Activated naive CD4-positive, alpha-beta T cell treated with anti-CD3 and anti-CD28 coated beads, Interleukin-2, amount 50 U/mL, for 24 hours (primary cell): ENCODE data around the gene SH3RF3.

Experiments used
- H3K27ac Mint-ChIP-seq: one replicate; pipeline ENCODE4 v1.8.0; 2021; ENCODE audit warnings: mild to moderate bottlenecking, mixed read lengths
- H3K27me3 Mint-ChIP-seq: one replicate; pipeline ENCODE4 v1.8.0; 2021; ENCODE audit warnings: mixed read lengths
- H3K36me3 Mint-ChIP-seq: one replicate; pipeline ENCODE4 v1.8.0; 2021; ENCODE audit warnings: mixed read lengths
- H3K4me1 Mint-ChIP-seq: one replicate; pipeline ENCODE4 v1.8.0; 2021; ENCODE audit warnings: mixed read lengths
- H3K4me3 Mint-ChIP-seq: one replicate; pipeline ENCODE4 v1.8.0; 2021; ENCODE audit warnings: mild to moderate bottlenecking, mixed read lengths
- H3K9me3 Mint-ChIP-seq: one replicate; pipeline ENCODE4 v1.8.0; 2021; ENCODE audit warnings: mixed read lengths

Gene SH3RF3

DNA sequence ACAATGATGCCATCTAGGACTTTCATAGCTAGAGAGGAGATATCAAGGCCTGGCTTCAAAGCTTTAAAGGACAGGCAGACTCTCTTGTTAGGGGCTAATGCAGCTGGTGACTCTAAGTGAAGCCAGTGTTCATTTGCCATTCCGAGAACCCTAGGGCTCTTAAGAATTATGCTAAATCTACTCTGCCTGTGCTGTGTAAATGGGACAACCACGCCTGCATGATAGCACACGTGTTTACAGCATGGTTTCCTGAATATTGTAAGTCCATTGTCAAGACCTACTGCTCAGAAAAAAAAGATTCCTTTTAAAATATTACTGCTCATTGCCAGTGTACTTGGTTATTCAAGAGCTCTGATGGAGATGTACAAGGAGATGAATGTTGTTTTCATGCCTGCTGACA is 296.4 kb downstream of the SH3RF3 start:
- Mint-ChIP-seq H3K27ac (no peak overlapping the region), H3K27me3 (no peaks in the 10 kb centered on the region), H3K4me1 (no peaks in the 10 kb centered on the region), H3K4me3 (no peak overlapping the region), H3K9me3 (no peaks in the 10 kb centered on the region), H3K36me3 (no peaks in the 10 kb centered on the region)

DNA sequence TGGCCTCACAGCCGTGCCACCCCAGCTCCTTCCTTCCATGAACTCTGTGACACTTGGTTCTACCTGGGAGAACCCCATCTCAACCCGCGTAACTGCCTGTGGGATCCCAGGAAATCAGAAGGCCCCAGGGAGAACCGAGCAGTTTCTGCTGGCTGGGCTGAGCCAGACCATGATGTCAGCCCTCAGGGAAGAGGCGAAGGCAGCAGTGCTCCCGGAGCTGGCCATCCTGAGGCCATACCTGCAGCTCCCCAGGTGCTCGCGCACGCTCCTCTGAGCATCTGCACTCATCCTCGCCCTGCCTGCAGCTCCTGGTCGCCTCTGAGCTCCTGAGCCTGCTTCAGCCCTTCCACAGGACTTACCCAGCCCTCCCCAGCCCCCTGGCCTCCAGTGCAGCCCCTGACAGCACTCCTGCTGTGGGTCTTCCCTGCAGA is 298.7 kb downstream of the SH3RF3 start:
- H3K4me3 Mint-ChIP-seq: no peak overlapping the region
- no peaks in the 10 kb centered on the region for H3K36me3 Mint-ChIP-seq
- H3K27ac Mint-ChIP-seq: no peak overlapping the region
- no peaks in the 10 kb centered on the region for H3K9me3 Mint-ChIP-seq
- no peaks in the 10 kb centered on the region for H3K27me3 Mint-ChIP-seq
- H3K4me1 Mint-ChIP-seq: no peaks in the 10 kb centered on the region

DNA sequence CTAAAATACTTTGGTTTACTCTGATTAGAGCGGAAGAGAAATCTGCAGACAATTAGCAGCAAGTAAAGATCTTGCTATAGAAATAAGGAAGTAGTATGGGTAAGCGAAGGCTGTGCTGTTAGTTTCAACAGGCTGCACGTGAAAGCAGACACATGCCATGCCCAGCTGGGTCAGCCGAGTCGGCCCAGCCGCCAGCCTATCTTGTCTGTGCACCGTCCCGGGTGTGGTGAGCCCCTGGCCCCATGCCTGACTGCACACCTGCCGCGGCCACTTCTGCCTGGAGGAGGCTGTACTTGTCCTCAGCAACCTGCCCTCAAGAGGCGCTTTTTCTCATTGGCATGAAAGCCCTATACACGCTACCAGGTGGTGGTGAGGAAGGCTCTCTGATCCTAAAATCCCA is 299.3 kb downstream of the SH3RF3 start:
- Mint-ChIP-seq H3K9me3 (no peaks in the 10 kb centered on the region), H3K36me3 (no peaks in the 10 kb centered on the region), H3K4me1 (no peaks in the 10 kb centered on the region), H3K27me3 (no peaks in the 10 kb centered on the region), H3K4me3 (no peak overlapping the region), H3K27ac (no peak overlapping the region)

DNA sequence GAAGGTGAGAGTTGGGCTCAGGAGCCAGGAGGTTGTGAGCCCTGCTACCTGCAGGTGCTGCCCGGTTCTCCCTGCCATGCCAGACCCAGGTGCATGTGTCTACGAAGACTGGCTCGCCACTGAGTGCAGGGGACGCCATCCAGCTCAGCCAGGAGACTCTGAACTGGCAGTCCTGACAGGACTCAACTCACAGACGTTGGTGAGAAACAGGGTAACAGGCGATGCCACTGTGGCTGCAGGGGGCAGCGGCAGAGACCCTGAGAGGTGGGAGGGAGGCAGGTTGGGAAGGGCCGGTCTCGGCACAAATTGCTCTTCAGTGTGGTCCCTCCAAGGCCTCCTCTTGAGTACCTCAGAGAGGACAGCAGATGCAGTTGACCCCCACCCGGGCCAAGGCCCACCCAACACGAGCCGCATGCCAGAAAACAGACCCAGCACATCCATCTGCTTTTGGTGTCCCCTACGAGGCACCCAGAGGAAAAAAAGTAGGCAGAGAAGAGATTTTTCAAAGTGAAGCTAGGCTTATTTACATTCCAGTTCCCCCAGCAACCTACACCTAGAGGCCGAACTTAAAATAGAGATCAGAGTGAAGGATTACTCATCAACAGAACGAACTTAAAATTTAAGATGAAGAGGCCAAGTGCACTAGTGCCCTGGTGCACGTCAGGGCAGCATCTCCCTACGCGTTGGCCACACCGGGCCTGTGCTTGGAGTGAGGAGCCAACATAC is 300.0 kb downstream of the SH3RF3 start:
- Mint-ChIP-seq H3K27ac (no peak overlapping the region), H3K27me3 (no peaks in the 10 kb centered on the region), H3K4me3 (no peak overlapping the region), H3K4me1 (no peaks in the 10 kb centered on the region), H3K36me3 (no peaks in the 10 kb centered on the region), H3K9me3 (no peaks in the 10 kb centered on the region)

DNA sequence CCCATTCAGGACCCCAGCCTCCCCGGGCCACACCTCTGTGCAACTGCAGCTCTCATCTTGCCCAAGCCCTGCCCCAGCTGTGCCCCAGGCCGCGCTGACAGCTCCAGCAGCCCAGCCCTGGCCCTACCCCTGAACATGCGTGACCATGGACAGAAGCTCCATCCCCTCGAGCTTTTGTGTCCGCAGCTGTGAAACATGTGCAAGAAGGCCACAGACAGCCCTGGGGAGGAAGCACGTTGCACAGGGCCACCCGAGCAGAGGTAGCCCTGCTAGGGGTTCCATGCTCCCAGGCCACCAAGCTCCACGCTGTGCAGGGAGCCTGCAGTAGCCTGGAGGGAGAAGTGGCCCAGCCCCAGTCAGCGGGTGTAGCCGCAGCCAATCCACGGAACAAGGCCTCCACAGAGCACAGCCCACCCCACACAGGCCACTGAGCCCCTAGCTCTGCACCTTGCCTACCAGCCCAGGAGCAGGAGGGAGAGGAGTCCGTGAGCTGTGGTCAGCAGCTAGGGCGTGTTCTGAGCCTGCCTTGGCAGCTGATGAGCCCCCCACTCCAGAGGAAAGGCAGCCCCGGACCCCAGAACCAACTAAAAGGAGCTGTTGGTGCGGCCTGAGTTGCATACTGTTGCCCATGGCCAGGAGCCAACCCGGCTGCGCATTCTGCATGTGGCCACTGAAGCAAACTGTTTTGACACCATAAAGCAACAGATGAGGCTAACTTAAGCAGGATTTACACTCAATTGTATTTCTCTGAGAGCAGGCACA is 300.7 kb downstream of the SH3RF3 start:
- peaks cover 1% of the 10 kb centered on the region for H3K36me3 Mint-ChIP-seq
- H3K4me3 Mint-ChIP-seq: no peak overlapping the region
- H3K27ac Mint-ChIP-seq: no peak overlapping the region
- H3K9me3 Mint-ChIP-seq: no peaks in the 10 kb centered on the region
- H3K27me3 Mint-ChIP-seq: no peaks in the 10 kb centered on the region
- no peaks in the 10 kb centered on the region for H3K4me1 Mint-ChIP-seq

DNA sequence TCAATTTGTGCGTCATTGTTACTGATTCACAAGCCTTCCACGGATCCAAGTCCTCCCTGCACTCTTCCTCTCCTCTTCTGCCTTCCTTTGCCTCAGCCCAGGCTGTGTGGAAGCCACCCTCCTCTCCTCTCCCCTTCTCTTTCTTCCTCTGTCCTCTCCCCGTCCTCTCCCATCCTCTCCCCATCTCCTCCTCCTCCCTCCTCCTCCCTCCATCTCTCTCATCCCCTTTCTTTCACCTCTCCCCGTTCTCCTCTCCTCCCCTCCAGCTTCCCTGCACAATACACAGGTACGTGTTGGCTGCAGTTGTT is 301.3 kb downstream of the SH3RF3 start:
- Mint-ChIP-seq H3K9me3 (no peaks in the 10 kb centered on the region), H3K4me1 (no peaks in the 10 kb centered on the region), H3K36me3 (peaks cover 1% of the 10 kb centered on the region), H3K27ac (no peak overlapping the region), H3K4me3 (no peak overlapping the region), H3K27me3 (no peaks in the 10 kb centered on the region)

DNA sequence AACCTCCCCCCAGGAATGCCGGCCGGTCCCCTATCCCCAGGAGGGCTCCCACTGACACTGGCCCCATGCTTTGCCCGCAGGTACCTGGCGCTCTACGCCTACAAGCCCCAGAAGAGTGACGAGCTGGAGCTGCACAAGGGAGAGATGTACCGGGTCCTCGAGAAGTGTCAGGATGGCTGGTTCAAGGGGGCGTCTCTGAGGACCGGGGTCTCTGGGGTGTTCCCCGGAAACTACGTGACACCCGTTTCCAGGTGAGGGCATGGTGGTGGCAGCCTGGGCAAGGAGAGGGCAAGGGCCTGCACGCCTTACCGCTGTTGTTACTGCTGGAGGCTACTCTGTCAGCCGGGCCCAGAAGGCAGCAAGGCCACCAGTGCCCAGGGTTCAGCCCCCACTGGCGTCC is 303.4 kb downstream of the SH3RF3 start:
- no peak overlapping the region for H3K27ac Mint-ChIP-seq
- peaks cover 1% of the 10 kb centered on the region for H3K36me3 Mint-ChIP-seq
- H3K4me3 Mint-ChIP-seq: no peak overlapping the region
- H3K4me1 Mint-ChIP-seq: no peaks in the 10 kb centered on the region
- H3K27me3 Mint-ChIP-seq: no peaks in the 10 kb centered on the region
- no peaks in the 10 kb centered on the region for H3K9me3 Mint-ChIP-seq

DNA sequence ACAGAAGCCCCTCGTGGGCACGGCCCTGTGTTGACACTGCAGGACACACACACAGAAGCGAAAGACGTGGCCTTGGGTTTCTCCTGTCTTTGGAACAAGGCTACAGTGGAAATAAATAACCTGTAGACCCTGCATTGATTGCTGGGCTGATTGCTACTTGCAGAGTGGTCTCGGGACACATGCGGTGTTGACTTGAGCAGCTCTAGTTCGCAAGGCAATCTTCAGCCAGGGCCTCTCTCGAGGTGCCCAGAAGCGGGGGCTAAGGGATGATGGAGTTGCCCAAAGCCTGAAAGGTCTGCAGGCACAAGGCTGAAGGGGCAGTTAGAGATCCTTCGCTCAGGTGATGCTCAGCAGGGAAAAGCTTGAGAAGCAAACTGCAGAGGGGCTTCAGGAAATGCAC is 304.5 kb downstream of the SH3RF3 start:
- Mint-ChIP-seq H3K36me3 (peaks cover 6% of the 10 kb centered on the region), H3K4me1 (no peaks in the 10 kb centered on the region), H3K27me3 (no peaks in the 10 kb centered on the region), H3K27ac (no peak overlapping the region), H3K4me3 (no peak overlapping the region), H3K9me3 (no peaks in the 10 kb centered on the region)

DNA sequence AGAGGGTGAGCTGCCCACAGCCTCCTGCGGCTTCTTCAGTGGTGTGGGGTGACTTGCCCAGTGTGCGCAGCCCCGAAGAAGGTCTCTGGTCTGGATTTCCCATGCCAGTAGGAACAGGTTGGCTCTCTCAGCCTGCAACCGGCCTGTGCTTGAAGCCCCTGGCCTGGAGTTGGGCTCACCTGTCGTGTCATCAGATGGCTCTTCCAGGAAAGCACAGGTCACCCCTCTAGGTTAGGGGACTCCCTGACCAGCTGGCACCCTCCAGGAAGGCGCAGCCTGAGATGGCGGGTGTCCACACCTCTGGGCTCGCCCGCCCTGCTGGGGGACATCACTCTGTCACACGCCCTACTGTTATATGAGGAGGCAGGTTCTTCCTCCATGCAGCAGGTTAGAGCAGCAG is 304.9 kb downstream of the SH3RF3 start:
- Mint-ChIP-seq H3K27ac (no peak overlapping the region), H3K4me3 (no peak overlapping the region), H3K36me3 (peaks cover 6% of the 10 kb centered on the region), H3K4me1 (no peaks in the 10 kb centered on the region), H3K9me3 (no peaks in the 10 kb centered on the region), H3K27me3 (no peaks in the 10 kb centered on the region)

DNA sequence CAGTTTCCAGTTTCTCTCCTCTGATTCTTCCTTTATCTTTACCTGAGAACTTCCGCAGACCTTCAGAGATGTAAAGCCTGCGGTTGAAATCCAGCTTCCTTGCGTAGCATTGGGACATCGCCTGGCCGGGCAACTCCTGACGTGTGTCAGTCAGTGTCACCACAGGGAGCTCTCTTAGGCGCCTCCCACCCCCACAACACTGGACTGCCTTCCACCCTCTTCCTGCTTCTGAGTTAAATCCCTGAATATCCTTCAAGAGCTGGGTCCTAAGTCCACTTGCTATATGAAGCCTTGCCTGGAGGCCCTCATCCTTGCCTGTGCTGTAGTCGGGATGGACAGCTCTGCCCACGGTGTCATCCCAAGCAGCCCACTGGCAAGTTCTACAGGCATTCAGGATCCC is 305.3 kb downstream of the SH3RF3 start:
- no peaks in the 10 kb centered on the region for H3K4me1 Mint-ChIP-seq
- no peak overlapping the region for H3K27ac Mint-ChIP-seq
- H3K27me3 Mint-ChIP-seq: no peaks in the 10 kb centered on the region
- peaks cover 9% of the 10 kb centered on the region for H3K36me3 Mint-ChIP-seq
- no peak overlapping the region for H3K4me3 Mint-ChIP-seq
- no peaks in the 10 kb centered on the region for H3K9me3 Mint-ChIP-seq

DNA sequence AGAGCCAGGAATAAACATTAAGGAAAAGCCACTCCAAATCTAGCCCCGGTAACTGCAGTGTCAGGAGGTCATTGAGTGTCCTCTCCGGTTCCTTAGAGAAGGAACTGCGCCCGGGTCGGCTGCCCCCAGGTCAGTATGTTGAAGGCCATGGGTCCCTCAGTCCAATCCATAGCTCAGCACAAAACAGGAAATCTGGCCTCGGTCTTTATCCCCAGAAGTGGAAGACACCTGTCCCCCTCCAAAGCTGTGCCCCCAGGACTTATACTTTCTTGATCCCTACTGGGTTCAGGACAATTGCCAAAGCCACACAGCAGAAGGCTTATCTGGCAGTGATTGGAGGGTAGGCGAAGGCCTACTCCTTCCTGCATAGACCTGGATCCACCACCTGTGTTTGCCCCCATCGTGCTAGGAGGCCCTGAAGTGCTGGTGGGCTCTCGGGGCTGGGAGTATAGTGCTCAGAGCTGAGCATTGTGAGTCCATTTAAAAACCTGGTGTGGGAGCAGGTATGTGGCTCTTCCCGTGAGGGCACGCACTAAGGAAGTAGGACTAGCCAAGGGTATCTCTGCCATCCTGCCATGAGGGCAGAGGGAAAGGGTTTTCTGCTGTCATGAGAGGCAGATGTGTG is 306.2 kb downstream of the SH3RF3 start:
- Mint-ChIP-seq H3K27me3 (no peaks in the 10 kb centered on the region), H3K4me1 (no peaks in the 10 kb centered on the region), H3K4me3 (no peak overlapping the region), H3K9me3 (no peaks in the 10 kb centered on the region), H3K36me3 (peaks cover 14% of the 10 kb centered on the region), H3K27ac (no peak overlapping the region)

DNA sequence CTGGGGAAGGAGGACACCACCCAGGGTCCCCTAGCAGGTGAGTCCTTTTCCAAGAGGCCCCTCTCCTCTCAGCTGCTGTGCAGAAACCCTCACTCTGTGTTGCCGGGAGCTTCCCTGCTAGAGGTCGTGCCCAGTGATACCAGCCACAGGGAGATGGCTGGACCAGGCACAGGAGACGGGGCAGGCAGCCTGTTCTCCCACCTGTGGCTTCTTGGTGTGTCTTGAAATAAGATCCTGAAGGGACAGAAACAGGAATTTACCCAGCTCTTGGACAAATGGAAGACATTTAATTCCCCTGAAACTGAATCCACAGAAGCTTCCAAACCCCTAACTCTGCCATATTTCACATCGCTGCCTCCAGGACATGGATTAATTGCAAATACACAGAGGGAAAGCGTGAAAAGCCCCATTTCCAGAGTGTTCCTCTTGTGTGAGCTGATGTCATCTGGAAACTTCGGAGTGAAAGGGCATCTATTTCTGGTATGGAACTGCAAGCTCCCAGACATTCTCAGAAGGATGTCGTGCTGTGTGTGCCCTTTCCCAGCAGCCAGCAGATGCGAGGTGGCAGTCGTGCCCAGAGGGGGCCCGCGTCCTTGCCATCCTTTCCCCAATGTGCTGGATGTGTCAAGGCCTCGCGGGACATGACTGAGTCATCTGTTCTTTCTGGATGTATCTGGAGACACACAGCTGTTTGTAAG is 307.0 kb downstream of the SH3RF3 start:
- H3K4me1 Mint-ChIP-seq: no peaks in the 10 kb centered on the region
- no peak overlapping the region for H3K4me3 Mint-ChIP-seq
- H3K9me3 Mint-ChIP-seq: peaks cover 7% of the 10 kb centered on the region
- no peaks in the 10 kb centered on the region for H3K27me3 Mint-ChIP-seq
- H3K27ac Mint-ChIP-seq: no peak overlapping the region
- H3K36me3 Mint-ChIP-seq: peaks cover 20% of the 10 kb centered on the region

DNA sequence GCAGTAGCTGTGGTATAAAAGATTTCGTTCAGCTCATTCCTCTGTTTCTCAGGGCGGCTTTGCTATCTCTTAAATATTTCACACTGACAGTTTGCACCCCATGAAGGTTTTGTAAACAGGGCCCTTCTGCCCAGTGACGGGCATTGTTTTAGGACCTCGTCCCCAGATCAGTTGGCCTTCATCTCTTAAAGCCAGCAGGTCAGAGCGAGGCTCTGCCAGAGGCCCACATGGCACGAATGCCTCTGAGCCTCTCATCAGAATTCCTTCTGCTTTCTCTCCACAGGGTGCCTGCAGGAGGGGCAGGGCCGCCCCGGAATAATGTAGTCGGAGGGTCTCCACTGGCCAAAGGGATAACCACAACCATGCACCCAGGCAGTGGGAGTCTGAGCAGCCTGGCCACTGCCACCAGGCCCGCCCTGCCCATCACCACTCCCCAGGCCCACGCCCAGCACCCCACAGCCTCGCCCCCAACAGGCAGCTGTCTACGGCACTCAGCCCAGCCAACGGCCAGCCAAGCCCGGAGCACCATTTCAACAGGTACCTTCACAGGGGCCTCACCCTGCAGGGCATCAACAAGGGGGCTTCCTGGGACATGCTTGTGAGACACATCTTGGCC is 307.7 kb downstream of the SH3RF3 start:
- peaks cover 13% of the 10 kb centered on the region for H3K9me3 Mint-ChIP-seq
- H3K27me3 Mint-ChIP-seq: no peaks in the 10 kb centered on the region
- H3K36me3 Mint-ChIP-seq: peaks cover 26% of the 10 kb centered on the region
- no peaks in the 10 kb centered on the region for H3K4me1 Mint-ChIP-seq
- H3K4me3 Mint-ChIP-seq: no peak overlapping the region
- H3K27ac Mint-ChIP-seq: no peak overlapping the region

DNA sequence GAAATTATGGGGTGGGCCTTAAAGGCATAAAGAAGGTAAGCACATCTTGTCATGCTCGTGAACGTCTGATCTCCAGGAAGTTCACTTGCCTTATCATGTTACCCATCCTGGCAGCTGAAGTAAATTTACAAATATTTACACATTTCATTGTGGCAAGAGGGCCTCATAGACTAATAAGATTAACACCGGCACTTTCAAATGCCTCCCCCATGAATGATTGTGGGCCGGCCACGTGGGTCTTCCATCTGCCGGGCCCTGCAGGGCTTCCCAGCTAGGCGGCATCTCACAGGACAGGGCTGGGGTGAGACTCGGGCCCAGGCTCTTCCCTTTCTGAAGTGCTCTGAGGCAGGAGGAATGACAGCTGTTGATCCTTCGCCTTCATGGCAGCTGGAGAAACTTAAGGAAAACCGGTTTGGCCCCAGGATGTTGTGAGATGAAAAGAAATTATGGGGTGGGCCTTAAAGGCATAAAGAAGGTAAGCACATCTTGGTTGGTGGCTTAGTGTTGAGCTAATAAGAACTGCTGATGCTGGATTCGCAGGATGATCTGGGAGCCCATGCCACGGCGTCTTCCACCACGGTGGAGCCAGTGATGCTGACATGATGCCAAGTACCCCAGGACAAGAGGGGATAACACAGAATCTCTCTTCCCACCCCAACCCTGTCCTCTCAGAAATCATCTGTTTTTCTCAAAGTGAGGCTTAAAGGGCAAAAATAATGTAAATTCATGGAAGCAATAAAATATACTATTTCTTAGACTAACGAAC is 308.5 kb downstream of the SH3RF3 start:
- Mint-ChIP-seq H3K4me1 (no peaks in the 10 kb centered on the region), H3K36me3 (peaks cover 31% of the 10 kb centered on the region), H3K9me3 (peaks cover 15% of the 10 kb centered on the region), H3K27ac (no peak overlapping the region), H3K4me3 (no peak overlapping the region), H3K27me3 (no peaks in the 10 kb centered on the region)

DNA sequence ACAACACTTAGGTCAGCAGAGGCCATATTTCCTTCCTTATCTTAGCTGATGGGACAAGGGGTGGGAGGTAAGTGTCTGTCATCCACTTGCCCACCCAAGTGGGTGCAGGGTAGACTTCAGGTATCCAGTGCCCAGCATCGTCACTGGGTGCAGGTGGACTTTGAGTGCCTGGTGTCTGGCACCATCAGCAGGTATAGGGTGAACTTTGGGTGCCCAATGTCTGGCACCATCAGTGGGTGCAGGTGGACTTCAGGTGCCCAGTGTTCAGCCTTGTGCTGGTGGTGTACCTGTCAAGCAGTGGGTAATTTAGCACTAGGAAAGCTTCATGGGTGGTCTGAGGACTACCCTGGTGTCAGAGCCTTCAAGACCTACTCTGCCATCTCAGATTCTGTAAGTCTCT is 309.1 kb downstream of the SH3RF3 start:
- H3K27ac Mint-ChIP-seq: no peak overlapping the region
- H3K27me3 Mint-ChIP-seq: no peaks in the 10 kb centered on the region
- no peaks in the 10 kb centered on the region for H3K4me1 Mint-ChIP-seq
- H3K36me3 Mint-ChIP-seq: peaks cover 31% of the 10 kb centered on the region
- peaks cover 19% of the 10 kb centered on the region for H3K9me3 Mint-ChIP-seq
- no peak overlapping the region for H3K4me3 Mint-ChIP-seq
